GM18517 (cell line): ENCODE measurements around the gene VPS8.

ENCODE experiments used
- ATAC-seq: cut with Tn5 transposase; IDR thresholded peaks from one replicate; pipeline ENCODE4 v1.9.1; 2021; ENCODE audit warnings: mild to moderate bottlenecking, moderate library complexity; ENCODE audit not compliant: unreplicated experiment

VPS8 gene

DNA sequence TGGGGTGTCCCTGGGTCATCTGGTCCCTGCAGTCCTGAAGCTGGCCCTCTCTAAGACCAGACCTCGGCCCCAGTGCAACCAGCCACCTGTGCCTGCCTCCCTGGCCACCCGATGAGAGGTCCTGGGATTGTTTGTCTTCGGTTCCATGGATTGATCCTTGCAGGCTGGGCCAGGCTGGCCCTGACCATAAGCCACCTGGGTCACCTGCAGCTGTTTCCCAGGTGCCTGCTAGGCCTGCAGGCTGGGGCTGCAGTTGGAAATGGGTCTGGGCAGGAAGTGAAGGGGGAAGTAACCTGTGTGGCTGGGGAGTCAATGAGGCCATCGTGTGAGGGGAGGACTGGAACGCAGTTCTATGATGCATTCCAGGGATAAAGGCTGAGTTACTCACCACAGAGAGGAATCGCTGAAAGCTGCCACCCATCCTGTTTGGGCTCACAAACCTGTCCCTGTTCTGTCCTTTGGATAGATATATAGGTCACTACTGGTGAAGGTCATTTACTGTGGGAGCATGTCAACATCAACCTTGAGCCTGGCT, 30.9 kb upstream of the VPS8 start:
- no peak for ATAC-seq

DNA sequence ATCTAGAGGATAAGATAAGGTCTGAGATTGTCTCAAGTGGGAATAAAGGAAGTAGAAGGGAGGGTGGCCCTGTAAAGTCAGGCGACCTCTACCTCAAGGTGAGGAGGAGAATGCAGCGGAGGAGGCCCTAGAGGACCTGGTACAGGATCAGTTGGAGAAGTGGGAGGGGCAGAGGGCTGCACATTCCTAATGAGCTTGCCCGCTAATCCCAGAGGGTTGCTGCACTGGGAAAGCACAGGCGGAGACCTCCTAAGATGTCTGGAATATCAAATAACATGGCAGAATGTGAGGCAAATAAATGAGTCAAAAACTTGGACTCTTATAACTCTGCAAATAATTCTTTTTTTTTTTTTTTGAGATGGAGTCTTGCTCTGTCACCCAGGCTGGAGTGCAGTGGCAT, 30.2 kb upstream of the VPS8 start:
- ATAC-seq: no peak

DNA sequence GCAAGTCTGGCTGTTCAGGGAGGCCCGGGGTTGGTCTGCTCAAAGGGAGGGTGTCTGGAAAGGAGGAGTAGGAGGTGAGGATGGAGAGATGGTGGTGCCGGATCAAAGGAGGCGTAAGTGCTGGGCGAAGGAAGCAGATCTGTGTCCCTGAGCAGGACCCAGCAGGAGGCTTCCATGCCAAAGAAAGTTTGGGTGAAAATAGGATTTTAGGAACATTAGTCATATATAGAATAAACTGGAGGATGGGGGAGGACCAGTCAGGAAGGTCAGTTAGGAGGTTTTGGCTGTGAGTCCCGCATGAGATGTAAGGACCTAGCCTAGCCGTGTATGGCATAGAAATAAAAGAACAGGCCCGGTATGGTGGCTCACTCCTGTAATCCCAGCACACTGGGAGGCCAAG, 28.6 kb upstream of the VPS8 start:
- ATAC-seq: no peak

DNA sequence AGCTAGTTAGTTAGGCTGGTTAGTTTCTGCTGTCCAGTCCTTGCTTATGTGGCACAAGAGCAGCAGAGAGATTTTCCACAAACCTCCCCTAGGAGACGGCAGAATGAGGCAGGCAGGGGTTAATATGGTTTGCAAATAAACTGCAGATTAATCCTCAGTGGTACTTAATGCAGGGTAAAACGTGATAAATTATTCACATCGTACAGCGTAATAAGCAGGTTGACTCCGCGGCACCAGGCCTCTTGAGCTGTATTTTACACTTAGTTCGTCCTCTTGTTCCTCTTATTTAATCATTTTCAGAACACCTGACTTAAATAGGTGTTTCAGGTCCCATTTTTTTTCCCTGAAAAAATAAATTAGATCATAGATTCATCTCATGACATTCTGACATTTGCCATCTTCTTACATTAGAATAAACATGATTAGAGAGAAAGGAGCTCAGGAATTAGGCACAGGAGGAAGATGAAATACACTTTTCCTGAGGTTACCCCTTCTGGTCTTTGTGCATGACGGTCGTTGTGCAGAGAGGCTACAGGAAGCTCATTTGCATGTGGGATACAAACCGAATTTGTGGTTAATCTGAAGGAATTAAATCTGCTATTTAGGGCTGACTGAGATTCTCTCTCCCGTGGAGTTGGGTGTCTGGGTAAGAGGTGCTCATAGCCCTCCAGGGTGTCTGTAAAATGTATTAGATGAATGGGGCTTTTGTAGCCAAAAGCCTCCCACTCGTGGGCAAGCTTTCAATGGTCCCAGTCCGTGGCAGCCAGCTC, 27.1 kb upstream of the VPS8 start:
- no peak for ATAC-seq

DNA sequence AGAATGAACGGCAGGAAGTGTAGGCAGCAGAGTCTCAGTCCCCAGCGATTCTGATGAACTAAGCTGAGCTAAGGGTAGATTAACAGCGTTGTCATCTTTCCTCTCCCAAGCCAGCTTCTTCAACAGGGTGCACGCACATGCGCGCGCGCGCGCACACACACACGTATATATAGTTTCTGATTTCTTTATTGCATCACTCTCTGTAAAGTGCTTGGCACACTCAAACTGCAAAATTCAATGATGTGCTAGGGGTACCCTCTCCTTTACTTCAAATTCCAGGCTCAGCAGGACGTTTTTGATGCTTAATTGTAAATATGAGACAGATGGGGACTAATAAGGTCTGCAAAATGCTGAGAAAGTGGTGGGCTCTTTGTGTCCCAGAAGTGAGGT, 26.1 kb upstream of the VPS8 start:
- no peak for ATAC-seq

DNA sequence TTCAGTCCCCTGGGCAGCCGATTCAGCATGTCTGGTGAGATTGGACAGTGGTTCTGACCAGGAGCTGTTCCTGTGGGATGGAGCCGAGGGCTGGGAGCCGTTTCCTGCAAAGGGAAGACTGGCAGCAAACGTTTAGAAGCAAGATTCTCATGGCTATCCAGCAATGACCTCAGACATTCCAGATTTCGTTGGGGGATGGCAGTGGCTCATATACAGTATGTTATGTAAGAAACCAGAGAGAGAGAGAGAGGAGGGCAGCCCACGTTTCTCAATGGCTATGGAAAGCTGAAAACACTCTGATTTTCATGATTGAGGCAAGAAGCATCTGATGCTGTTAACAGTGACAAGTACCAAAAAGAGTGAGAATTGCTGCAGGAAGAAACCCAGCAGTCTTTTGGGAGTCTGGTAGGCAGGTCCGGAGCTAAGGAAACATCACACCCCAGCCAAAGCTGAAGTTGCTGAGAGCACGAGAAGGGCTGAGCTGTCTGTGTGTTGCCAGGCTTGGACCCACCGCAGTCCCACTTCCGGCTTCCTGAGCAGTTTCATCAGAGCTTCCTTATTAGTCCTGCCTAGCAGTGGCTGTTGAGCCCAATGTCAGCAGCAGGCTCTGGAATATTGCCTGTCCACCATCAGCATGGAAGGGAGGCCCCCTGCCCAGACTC, 25.6 kb upstream of the VPS8 start:
- no peak for ATAC-seq

DNA sequence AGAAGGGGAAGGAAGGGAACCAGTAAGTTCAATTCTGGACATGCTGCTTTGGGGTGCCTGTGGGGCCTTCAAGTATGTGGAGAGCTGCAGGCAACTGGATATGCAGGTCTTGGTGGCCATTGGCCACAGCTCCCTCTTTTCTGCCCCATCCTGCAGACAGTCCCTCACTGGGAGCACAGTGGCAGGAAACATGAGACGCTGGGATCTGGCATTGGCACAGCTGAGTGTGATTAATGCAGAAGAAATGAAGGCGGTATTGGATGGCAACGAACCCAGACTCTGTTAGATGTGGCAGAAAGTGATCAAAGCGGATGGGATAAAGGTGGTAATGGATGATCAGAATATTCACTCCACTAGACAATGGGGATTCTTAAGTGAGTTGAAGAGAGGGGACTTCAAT, 23.2 kb upstream of the VPS8 start:
- ATAC-seq: no peak

DNA sequence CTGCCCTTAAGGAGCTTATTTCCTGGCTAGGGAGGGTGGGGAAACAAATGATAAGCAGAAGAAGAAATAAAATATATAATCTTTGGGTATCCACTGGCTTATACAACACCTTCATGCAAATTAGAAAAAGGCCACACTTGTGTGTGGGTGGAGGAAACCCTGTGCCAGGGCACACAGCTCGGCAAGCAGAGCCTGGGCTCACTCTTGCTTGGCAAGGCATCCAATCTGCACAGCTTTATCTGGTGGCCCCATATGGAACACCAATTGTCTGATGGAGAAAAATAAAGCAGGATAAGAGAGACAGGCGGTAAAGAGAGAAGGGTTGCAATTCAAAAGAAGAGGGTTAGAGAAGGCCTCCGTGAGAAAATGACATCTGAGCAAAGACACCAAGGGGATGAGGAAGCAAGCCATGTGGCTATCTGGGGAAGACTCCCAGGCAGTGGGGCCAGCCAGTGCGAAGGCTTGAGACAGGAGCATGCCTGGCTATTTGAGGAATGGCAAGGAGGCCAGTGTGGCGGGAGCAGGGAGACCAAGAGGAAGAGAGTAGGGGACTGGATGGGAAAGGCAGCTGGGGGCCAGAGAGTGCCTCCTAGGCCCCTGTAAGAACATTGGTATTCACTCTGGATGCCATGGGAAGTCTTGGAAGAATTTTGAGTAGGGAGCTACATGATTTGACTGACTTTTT, 22.5 kb upstream of the VPS8 start:
- no peak for ATAC-seq

DNA sequence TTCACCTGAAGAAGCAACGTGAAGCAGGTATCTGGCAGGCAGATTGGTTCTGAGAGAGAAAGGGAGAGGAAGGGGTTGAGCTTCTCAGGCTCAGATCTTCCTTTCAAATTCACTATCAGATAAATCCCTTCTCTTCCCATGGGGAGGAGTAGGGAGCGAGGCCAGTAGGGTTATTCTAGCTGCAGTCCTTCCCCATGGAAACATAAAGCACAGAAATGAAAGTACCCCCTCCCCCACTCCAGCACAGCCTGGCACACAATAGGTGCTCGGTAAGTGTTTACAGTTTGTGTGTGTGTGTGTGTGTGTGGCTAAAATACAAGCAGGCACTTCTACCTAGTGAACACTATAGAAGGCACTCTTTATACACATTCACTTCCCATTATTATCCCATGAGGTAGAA, 20.8 kb upstream of the VPS8 start:
- ATAC-seq: no peak

DNA sequence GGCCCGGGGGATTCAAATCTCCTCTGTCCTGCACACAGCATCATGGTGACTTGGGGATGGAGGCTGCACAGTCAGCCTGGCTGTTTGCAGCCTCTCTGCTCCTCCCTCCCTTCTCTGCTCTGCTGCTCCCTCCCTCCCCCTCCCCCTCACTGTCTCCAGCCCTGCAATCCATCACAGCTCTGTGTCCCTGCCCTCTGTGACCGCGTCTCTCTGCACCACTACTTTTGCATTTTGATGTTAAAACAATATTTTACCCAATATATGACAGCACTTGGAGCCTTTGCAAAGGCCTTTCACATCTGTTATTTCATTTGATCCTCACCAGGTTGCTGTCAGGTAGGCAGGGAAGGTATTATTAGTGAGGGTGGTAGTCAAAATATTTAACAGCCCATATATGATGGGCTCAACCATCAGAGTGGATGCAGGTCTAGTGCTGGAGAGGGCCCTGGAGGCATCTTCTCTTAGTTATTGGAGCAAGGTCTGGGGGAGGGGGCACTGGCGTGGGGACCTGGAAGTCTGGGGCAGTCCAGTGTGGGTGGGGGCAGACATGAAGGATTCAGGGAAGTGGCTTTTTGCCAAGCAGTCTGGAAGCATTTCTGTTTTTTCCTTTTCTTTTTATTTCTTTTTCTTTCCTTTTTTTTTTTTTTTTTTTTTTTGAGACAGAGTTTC, 16.3 kb upstream of the VPS8 start:
- ATAC-seq: no peak

DNA sequence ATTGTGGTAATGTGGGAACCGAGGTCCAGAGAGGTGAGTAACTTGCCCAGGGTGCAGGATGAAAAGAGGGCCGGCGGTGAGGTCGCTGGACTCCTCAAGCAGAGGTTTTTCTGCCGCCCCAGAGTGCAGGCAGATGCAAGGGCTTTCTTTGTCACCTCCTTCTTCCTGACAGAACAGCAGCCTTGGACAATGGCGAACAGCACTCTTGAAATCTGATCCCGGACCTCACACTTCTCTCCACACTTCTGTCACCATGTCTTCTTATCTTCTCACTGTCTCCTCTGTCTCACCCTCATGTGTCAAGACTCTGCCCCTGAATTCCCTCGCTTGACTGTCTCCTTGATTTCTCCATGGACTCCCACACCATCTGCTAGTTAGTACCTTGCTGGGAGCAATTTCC, 15.4 kb upstream of the VPS8 start:
- ATAC-seq: no peak

DNA sequence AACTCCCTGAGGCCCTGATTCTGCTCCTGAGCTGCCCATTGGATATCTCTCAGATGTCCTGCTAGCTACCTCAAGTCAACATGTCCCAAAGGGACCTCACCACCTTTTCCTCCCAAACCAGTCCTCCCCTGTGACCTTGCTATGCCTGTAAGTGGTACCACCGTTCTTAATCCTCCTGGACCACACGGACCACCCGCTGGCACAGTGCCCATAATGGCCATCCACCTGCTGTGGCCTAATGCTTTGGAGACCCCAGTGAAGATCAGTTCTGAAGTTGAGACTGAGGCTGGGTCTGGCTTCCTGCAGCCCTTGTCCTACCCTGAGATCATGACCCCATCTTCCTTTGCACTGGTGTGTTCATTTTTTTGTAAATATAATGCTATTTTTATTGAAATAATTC, 15.0 kb upstream of the VPS8 start:
- ATAC-seq: no peak

DNA sequence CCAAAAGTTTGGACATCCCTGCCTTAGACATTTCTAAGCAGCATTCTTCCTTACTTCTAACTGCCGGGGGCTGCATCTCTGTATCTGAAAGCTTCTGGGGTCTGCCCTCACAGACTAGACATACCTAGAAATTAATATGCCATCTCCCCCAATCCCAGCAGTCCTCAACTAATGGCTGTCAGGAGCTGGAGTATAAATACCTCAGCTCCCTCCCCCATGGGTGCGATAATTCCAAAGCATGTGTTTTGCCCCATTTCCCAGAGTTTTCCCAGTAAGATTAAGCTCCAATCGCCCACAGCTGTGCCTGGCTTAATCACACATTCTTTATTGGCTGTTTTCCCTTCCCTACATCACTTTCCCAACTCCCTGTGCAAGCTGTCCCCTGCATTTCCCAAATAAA, 13.8 kb upstream of the VPS8 start:
- ATAC-seq: no peak

DNA sequence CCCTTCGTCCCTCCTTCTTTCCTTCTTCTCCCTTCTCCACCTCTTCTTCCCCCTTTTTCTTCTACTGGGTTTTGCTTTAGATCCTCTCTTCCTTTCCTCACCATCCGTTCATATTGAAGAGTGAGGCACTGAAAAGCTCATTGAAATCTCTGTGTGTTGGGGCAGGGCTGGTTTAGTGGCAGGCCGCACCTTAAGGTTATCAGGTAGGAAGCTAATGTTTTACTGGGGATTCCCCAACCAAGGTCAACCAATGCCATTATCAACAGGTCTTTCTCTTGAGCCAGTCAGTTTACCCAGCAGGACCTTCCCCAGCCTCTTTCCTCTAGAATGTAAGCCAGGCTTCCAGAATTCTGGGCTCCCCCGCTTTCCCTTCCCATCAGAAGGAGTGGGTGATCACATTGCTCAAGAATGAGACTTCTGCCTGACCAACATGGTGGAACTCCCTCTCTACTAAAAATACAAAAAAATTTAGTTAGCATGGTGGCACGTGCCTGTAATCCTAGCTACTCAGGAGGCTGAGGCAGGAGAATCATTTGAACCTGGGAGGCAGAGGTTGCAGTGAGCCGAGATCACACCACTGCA, 11.5 kb upstream of the VPS8 start:
- ATAC-seq: no peak

DNA sequence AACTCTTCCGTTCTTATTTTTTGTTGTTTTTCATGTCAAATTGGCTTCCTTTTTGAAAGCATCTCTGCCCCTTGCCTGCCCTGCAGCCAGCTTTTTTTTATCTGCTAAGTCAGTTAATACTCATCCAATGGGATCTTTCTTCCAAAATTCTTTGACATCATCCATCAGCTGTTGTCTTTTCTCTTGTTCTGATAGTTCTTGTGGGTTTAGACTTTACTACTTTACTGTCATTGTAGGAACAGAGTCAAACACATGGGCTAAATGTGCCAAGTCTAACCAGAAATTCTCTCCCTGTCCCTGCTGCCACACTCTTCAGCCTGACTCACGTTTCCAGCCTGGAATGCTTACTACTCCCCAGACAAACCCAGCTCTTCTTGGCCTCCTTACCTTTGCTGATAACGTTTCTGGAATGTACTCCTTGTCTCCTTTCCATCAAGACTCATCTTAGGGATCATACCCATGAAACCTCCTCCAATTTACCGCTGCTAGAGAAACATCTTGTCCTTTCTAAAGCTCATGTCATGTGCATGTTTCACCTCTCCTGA, 10.7 kb upstream of the VPS8 start:
- no peak for ATAC-seq

DNA sequence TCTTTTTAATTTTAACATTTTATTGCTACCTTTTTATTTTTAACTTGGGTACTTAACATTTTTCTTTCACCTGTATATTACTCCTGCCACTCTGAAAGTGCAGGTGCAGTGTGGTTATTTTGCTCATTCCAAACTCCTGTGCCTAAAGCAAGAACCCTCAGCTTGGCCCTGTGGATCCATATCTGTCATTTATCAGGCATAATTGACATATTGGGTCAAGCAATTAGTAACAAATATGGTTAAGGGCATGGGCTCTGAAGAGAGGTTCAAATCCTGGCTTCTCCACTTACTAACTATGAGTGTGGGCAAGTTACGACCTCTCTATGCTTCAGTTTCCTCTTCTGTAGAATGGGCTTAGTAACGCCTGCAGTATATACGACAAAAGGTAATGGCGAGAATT, 9.8 kb upstream of the VPS8 start:
- ATAC-seq: no peak

DNA sequence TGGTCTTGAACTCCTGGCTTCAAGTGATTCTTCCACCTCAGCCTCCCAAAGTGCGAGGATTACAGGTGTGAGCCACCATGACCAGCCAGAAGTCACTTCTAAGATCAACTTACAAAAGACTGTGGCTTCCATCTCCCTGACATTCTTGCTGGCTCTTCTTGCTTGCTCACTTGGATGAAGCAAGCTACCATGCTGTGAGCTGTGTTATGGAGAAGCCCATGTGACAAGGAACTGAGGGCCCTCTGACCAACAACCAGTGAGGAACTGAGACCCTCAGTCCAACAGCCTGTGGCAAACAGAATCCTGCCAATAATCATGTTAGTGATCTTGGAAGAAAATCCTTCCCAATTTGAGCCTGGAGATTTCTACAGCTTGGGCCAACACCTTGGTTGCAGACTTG, 7.2 kb upstream of the VPS8 start:
- ATAC-seq: no peak

DNA sequence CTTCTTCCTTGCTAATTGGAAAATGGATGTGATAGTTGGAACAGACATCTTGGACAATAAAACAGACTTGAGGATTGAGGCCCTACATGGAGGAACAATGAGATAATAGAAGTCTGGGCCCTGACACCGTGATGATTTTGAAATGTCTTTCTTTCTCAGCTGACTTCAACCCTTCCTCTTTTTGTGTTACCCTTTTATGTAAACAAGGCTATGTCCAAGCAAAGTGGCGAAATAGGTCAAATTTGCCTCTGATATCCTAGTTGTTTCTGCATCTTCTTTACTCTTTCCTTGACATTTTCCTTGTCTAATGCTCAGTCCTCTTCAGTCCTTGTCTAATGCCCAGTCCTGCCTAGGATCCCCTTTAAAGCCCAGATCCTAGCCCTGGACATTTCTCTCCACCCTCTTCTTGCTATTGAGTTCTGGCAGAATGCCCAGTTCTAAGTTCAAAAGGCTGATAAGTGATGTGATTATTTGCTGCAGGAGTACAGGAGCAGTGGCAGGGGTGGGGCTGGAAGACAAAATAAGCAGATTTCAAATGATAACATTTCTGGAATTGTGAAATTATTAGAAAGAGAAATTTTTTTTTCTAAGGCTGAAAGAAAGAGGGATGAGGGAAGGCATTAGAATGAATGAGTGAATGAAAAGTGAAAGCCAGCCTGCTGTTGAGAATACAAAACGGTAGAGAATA, 6.5 kb upstream of the VPS8 start:
- ATAC-seq: no peak

DNA sequence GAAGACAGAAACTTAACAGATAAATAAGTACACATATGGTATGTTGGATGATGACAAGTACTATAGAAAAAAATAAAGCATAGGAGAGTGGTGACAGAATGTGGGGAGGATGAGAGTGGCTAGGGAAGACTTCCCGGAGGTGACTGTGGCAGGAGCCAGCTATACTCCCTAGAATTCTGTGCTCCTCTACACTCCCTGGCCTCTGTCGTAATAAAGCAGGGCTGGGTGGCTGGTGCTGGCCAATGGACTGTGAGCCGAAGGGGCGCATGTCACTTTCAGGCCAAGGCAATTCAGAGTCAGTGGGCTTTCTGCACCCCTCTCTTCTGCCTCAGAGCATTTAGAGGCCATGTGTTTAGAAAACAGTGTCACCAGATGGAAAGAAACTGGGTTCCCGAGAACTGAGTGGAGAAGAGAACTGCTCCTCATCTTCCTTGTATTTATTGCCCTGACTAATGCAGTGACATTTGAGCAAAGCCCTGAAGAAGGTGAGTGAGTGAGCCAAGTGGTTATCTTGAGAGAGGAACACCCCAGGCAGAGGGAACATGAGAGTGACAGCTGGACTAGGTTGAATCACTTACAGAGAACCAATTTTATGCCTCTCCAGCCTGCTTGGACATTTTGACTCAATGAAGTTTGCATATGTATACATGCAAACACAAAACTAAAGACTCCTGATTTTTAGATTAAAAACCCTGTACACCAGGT, 5.2 kb upstream of the VPS8 start:
- ATAC-seq: no peak

DNA sequence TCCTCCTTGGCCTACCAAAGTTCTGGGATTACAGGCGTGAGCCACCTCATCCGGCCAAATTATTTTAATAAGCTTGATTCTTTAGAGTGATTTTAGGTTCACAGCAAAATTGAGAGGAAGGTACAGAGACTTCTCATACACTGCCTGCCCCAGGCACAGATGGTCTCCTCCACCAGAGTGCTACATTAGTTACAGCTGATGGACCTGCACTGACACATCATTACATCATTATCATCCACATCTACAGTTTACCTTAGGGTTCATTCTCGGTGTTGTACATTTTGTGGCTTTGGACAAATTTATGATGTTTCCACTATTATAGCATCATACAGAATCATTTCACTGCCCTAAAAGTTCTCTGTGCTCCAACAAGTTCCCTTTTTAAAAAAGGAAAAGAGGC, 4.4 kb upstream of the VPS8 start:
- no peak for ATAC-seq
